SW 1271 (cell line): ENCODE results near the gene MAEA.
"Not testable (repeated sequence)": the region's sequence is repeated elsewhere in the genome, so short reads cannot be mapped to it uniquely, and the experiment has no call there.

Source experiments
- DNase-seq, 2 experiments: peaks; one replicate each; lab custom pipeline; 2025; lab: John Stamatoyannopoulos, UW

Gene MAEA

DNA sequence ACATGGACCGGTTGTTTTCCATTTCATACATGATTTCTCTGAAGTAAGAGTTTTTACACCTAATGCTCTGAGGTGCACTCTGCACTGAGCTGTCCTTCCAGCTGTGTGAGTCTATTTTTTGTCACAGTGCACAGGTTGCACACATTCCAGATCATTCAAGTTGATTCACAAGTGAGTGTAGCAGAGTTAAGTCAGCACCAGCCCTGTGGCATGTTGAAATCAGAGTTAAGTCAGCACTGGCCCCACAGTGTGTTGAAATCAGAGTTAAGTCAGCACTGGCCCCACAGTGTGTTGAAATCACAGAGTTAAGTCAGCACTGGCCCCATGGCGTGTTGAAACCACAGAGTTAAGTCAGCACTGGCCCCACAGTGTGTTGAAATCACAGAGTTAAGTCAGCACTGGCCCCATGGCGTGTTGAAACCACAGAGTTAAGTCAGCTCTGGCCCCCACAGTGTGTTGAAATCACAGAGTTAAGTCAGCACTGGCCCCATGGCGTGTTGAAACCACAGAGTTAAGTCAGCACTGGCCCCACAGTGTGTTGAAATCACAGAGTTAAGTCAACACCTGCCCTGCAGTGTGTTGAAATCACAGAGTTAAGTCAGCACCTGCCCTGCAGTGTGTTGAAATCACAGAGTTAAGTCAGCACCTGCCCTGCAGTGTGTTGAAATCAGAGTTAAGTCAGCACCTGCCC, 45.6 kb downstream of the MAEA start:
- DNase-seq: not testable (repeated sequence)

DNA sequence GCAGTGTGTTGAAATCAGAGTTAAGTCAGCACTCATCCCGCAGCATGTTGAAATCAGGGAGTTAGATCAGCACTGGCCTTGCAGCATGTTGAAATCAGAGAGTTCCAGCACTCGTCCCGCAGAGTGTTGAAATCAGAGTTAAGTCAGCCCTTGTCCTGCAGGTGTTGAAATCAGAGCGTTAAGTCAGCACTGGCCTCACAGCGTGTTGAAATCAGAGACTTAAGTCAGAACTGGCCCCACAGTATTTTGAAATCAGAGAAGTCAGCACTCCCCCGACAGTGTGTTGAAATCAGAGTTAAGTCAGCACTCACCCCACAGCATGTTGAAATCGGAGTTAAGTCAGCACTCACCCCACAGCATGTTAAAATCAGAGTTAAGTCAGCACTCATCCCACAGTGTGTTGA, 46.4 kb downstream of the MAEA start:
- no peak for DNase-seq

DNA sequence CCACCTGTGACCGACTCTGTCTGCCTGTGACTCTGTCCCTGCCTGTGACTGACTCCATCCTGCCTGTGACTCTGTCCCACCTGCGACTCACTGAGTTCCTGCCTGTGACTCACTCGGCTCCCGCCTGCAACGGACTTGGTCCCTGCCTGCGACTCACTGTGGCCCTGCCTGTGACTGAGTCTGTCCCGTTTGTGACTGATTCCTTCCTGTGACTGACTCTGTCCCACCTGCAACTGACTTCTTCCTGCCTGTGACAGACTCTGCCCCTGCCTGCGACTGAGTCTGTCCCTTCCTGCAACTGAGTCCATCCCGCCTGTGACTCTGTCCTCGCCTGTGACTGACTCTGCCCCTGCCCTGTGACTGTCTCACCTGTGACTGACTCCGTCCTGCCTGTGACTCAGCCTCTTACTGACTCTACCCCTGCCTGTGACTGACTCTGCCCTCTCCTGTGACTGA, 47.7 kb downstream of the MAEA start:
- peak; percentile 11 to 47 for DNase-seq

DNA sequence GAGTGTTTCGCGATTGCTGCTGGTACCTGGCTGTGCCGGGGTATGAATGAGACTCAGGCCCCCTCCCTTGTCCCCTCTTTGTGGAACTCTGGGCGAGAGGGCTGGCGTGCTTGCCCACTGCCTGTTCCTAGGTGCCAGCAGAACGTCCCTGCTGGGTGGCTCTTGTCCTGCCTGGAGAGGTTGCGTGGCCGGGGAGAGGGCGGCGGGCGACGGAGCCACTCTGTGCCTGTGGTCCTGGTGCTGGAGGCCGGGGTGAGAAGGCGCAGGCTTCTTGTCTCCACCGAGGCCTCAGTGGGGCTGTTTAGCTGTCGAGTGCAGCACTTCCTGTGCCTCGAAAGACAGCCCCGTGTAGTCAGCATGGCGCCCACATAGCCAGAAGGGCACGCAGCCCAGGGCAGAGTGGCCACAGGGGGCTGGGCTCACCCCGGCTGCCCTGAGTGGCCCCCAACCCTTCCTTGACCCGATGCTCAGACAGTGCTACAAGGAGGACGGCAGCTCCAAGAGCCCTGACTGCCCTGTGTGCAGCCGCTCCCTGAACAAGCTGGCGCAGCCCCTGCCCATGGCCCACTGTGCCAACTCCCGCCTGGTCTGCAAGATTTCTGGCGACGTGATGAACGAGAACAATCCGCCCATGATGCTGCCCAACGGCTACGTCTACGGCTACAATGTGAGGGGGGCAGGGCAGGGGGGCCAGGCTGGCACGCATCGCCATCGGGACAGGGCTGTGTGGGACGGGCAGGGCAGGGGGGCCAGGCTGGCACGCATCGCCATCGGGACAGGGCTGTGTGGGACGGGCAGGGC, 48.5 kb downstream of the MAEA start:
- no peak for DNase-seq

DNA sequence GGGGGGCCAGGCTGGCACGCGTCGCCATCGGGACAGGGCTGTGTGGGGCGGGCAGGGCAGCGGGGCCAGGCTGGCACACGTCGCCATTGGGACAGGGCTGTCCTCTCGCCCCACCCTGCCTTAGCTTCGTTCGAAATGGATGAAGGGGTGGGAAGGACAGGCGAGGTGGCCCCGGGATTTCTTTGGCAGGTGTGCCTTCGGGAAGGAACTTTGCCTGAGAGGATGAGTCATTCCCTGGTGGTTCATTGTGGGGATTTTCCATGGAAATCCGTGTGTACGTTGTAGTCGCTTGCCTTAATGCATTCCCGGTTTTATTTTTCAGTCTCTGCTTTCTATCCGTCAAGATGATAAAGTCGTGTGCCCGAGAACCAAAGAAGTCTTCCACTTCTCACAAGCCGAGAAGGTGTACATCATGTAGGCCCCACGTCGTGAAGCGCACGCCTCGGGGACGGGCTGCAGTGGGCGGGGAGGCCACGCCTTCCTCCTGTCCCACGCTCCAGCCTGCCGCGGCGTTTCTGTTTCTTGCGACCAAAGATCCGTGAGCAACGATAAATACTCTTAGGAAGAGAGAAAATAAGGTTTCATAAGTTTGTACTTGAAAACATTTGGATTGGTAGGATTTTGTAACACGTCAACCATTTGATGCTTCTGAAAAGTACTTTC, 49.2 kb downstream of the MAEA start:
- no peak for DNase-seq

DNA sequence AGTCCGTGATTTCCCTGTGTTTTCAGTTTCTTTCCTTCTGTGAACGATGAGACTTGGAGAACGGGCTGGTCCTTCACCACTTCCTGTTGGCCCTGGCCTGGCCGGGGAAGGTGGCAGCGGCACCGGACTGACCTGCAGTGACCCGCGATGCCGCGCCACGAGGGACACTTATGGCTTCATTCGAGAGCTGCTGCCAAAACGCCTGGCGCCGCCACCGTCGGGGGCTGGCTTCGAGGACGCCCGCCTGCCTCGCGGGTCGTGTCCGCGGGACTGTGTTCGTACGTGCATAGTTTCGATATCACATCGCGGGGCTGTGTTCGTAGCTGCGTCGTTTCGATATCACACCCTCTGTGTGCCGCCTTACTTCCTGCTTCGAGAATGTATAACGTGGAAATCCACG, 49.8 kb downstream of the MAEA start:
- no peak for DNase-seq

DNA sequence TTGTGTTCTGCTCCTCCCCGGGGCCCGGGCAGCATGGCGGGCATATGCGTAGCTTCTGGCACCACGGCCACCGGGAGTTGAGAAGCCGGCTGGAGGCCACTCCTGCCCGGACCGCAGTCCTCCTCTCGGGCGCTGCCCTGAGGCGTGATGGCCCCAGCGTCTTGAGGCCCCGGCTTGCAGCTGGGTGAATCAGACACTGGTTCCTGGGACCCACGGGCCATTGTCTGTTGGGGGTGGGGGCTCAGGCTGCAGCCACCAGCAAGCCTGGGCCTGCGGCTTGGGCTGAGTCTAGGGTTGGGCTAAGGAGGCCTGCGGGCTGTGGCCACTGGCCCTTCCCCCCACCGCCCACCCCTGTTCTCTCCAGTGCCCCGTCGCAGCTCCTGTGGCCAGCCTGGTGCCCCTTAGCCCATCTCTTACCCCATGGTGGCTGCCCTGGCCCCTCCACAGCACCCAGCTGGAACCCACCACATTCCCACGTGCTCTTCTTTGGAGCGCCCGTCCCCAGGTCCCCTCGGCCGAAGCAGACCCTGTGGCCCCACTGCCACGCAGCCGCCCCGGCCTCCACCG, 50.6 kb downstream of the MAEA start:
- DNase-seq: no peak

DNA sequence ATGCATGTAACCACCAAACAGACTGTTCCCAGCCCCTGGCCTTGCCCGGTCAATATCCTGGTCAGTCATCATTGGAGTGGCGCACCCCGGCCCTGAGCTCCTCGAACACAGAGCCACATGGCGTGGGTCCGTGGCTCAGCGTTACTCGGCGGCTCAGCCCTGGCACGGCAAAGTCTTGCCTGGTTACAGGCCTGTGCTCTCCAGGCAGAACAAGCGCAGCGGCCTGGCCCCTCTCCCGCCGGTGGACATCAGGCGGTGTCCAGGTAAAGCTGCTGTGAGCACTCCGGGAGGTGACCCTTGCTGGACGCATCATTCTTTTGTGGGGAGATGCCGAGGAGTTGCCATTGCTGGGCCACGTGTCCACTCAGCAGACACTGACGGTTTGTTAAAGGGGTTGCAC, 51.2 kb downstream of the MAEA start:
- no peak for DNase-seq

DNA sequence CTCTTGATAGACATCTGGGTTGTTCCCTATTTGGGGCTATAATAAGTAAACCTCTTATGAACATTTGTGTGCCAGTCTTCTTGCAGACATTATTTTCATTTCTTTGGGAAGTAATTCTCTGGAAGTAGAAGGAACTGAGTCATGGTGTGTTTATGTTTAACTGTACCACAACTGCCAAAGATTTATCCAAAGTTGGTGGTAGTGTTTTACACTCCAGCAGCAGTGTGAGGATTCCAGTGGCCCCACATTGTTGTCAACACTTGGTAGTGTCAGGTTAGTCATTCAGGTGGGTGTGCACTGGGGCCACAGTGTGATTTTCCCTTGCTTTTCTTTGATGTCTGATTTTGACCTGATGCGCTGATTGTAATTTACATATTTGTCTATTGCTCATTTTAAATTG, 52.3 kb downstream of the MAEA start:
- DNase-seq: no peak

DNA sequence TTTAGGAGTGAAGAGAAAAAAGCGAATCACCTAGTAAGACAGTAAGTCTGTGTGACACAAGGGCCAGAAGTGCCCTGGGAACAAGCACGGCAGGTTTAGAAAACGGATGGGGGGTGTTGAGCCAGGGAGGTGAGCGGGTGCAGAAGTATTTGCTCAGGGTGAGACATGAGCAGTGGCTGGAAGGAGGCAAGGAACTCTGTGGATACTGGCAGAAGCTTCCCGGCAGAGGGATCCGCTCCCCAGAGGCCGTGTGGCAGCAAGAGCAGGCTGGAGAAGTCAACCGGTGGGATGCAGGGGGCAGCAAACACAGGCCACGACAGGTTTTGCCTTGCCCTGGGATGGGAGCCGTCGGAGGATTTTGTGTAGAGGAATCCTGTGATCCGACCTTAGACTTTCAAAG, 55.0 kb downstream of the MAEA start:
- DNase-seq: no peak

DNA sequence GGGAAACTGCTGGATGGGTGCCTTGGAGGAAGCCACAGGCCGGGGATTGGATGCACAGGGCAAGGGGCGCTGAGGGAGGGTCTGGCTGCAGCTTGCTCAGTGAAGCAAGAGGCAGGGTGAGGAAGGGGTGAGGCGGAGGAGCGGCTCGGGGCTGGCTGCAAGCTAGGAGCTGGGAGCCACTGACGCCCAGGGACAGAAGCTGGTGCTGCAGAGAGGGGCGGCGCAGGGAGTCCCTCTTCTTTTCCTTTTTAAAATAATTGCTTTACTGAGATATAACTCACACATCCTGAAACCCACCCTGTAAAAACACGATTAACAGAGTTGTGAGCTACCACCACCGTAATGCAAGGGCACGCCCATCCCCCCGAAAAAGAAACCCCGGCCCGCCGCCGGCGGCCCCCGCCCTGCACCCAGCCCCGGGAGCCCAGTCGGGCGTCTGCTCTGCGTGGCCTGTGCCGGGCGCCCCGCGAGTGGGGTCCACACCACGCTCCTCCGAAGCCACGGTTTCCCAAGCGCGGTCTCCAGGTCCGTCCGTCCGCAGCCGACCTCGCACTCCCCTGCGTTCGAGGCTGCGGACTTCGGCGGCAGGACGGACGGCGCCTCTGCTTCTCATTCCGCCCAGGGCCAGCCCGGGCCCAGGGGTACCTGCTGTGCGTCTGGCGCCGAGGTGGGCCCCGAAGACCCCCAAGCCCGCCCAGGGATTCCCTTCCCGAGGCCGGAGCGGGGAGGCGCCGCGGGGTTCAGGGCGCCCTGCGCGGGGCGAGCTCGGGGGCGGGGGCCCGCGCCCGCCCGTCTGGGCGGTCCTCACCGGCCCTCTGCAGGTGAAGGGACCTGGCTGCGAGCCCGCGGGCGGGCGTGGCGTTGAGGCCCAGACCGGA, 56.5 kb downstream of the MAEA start:
- peak in 1 of 2 experiments; percentile 48 for DNase-seq

DNA sequence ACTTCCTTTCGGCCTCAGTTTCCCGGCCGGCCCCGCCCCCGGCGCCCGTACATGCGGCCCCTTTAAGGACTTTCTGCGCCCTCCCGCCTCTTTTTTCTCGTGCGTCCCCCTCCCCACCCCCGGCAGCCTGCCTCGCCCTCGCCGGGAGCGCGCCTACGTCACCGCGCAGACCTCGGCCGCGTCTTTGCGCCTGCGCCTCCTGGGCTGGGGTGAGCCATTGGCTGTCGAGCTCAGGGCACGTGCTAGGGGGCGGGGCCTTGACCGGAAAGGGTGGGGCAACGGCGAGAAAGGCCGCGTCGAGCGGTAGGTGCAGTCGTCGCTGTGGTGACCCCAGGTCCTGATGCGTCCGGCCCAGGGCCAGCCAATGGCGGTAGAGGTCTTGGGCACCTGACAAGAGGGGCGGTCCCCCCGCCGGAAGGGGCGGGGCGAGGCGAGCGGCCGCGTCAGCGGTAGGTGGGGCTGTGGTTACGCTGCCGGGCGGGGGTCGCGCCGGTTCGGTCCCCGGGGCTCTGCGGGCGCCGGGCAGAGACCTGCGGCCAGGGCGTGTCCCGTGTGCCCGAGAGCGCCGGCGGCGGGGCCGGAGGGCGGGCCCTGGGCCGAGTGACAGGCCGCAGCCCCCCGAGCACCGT, 57.2 kb downstream of the MAEA start, which contains the start of gene UVSSA:
Gene UVSSA (plus strand): TSS at position 428 of the 629 bp plus-strand sequence. CDS start 884 bp downstream, outside the sequence.
- DNase-seq: peak; percentile 95 to 98

DNA sequence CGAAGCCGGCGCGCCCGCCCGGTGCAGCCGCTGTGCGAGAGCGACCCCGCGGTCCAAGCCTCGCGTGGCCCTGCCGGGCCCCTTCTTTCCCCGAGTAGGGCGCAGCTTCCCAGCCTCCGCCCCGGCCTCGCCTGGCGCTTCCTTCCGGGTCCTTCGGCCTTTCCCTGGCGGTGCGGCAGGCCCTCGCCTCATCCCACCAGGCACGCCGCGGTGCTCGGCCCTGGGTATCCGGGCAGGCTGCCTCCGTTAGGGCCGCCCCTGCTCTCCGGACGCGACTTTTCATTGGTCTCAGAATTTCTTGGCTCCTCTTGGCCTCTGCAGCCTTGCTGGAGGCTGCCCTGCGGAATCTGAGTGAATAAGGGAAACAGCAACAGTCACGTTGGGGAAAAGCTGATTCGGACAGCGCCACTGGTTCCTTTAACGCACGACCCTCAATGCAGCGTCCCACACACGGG, 57.7 kb downstream of the MAEA start:
- peak in 1 of 2 experiments; percentile 61 for DNase-seq

DNA sequence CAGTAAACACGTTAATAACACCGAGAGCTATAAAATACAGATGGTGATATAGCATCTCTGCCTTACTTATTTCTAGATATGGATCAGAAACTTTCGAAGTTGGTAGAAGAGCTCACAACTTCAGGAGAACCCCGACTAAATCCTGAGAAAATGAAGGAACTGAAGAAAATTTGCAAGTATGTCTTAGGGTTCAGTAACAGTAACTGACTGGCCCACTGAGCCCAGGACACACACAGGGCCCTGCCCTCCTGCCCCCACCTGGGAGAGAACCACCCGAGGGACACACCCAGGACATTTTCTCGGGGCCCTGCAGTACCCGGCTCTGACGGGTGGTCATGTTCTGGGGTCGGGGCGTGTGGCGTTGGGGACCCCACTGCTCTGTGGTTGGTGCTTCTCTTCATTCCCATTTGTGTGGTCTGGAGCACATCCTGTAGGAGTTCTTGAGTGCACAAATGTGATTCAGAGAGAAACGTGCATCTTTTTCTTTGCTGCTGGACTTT, 58.4 kb downstream of the MAEA start:
- no peak for DNase-seq

DNA sequence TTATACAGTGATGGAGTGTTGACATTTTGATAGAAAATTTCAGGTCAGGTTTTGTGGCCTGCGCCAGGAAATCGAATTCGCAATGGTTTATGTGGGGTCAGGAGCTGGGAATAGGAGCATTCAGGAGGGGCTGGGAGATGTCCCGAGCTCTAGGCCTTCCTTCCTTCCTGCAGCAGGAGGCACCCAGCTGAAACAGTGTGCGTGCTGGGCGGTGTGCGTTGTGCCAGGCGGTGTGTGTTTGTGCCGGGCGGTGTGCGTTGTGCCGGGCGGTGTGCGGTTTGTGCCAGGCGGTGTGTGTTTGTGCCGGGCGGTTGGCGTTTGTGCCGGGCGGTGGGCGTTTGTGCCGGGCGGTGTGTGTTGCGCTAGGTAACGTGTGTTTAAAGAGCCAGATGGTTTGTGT, 59.1 kb downstream of the MAEA start:
- no peak for DNase-seq

DNA sequence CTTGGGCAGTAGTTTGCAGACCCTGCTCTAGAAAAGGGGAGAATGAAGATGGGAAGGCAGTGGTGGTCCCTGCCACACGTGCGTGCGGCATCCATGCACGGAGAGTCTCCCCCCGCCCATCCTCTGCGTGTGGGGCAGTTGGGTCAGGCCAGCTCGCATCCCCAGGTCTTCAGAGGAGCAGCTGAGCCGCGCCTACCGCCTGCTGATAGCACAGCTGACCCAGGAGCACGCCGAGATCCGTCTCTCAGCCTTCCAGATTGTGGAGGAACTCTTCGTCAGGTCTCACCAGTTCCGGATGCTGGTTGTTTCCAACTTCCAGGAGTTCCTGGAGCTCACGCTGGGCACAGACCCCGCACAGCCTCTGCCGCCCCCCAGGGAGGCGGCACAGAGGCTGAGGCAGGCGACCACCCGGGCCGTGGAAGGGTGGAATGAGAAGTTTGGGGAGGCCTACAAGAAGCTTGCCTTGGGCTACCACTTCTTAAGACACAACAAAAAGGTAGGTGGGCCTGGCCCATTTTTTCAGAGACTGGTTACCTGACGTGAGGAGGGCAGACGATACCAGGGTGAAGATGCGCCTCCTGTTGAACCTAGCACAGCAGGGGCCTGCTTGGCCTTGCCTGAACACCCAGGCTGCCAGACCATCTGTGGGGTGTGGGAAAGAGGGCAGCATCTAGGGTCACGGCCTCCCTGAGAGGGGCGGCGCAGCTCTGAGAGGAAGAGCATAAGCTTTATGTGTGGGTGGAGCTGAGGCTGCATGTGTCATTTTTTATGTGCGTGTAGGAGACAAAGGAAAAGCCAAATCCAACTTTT, 59.9 kb downstream of the MAEA start:
- no peak for DNase-seq

DNA sequence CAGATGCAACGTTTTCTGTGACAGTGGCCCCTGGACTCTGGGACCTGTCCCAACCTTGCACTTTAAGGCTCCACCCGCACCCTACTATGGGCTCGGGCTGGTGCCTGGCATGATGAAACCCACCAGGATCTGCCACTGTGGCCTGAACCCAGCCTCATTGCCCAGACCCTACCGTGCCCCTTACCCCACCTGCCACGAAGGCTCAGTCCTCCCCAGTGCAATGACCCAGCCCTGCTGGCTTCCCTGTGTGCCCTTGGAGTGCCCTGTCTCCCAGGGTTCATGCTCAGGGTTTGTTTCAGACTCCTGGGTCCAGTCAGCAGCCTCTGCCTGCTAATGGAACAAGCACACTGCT, 60.5 kb downstream of the MAEA start:
- no peak for DNase-seq

DNA sequence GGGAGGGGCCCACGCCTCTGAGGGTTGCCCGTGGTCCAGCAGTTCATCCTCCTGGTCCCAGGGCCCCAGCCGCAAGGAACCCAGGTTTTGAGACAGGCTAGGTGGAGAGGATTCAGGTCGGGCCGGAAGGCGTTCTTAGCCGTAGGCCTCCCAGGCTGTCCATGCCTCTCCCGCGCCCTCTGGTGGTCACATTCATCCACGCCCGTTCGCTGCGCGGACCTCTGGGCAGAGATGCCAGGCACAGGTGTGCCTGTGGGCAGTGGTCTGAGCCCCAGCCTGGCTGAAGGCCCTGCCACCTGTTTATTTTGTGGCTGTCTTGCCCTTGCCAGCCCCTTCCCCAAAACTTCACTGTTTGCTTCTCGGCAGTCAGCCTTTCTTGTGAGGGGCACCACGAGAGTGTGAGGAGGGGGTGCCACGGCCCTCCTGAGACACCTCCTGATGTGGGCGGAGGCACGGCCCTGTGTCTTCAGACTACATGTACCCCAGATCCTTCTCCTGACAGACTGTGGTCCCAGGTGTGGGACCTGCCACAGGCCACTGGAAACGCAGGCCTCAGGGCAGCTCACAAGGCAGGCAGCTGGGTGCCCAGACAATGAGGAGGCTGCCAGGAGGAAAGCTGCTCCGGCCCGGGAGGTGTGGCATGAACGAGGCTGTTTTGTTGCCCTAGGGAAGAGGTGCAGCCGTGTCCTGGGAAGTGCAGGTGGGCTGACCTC, 62.3 kb downstream of the MAEA start:
- DNase-seq: peak; percentile 55 to 65

DNA sequence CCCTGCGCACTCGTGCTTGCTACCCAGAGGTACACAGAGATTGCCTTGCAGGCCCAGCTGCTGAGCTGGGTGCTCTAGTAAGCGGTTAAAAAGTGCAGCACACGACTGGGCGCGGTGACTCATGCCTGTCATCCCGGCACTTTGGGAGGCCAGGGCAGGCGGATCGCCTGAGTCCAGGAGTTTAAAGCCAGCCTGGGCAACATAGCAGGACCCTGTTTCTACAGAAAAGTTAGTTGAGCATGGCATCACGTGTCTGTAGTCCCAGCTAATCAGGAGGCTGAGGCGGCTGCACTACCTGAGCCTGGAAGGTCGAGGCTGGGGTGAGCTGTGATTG, 62.8 kb downstream of the MAEA start:
- DNase-seq: no peak
